Lower leg skin (tissue), 3 donors: ENCODE results near the gene AUTS2.

ENCODE experiments used
- CTCF ChIP-seq, 3 donors: fragments of 450-650 bp; IDR thresholded peaks; one replicate each; pipeline ENCODE4 v1.5.1; 2016; ENCODE audit warnings: antibody characterized with exemption in 3 of 3, mild to moderate bottlenecking in 3 of 3, moderate library complexity in 2 of 3
- POLR2A ChIP-seq, 2 donors: fragments of 450-650 bp; IDR thresholded peaks; one replicate each; pipeline ENCODE4 v1.6.1; 2016 to 2017; ENCODE audit warnings: antibody characterized with exemption in 2 of 2, mild to moderate bottlenecking in 1 of 2, moderate library complexity in 1 of 2

- TF ChIP-seq CTCF (IDR thresholded peaks at IDR 0.05) (no peak), POLR2A (IDR thresholded peaks at IDR 0.05) (no peak)
Measured at GRCh38 chr7:69906283-69906995, 308.2 kb downstream of the AUTS2 start.
